Measurements from ENCODE around the gene RETSAT. TPM values are rescaled to one million over a fixed set of nuclear protein-coding genes. Genes with fewer than 3 reads are reported as not detected.

RETSAT gene
- total and polyA plus RNA-seq, 2 of the 4 experiments (the other 2 are of a cell fraction) = 25.6 to 32.3 TPM

GRCh38 chr2:85355073-85355410 is 714 bp upstream of the RETSAT start:
- Histone ChIP-seq H2BK20ac (ENCODE audit: low read depth, low read length) (no peak overlapping the region), H4K8ac (ENCODE audit: low read depth in 2 of 2, low read length in 2 of 2) (peak overlapping the region; percentile 88 to 99), H3K27ac (ENCODE audit: insufficient read depth, low read length) (peak overlapping the region; percentile 87), H2AK9ac (replicated peaks; ENCODE audit: low read depth, low read length, poor library complexity) (peak overlapping the region; percentile 94), H3K4me3 (ENCODE audit: insufficient read depth, low read depth, low read length) (peak overlapping the region; percentile 64), H3K56ac (ENCODE audit: extremely low read depth, insufficient read depth, low read length) (peak overlapping the region; percentile 90), H2AFZ (replicated peaks; ENCODE audit: low read length, poor library complexity) (peak overlapping the region; percentile 98), H3K18ac (ENCODE audit: low read depth, low read length) (peak overlapping the region; percentile 77; the same call in 1 of the 2 replicates), H2BK5ac (ENCODE audit: low read depth, low read length, poor library complexity, severe bottlenecking) (peak overlapping the region; percentile 89), H3K9me3 (ENCODE audit: control insufficient read depth, insufficient read depth, low read length) (no peaks in the 10 kb centered on the region), H3K9me1 (ENCODE audit: insufficient read depth, low read length) (peaks cover 16% of the 10 kb centered on the region), H3K14ac (replicated peaks; ENCODE audit: low read depth, low read length) (peak overlapping the region; percentile 98), H3K27me3 (ENCODE audit: control insufficient read depth, insufficient read depth, low read length) (no peaks in the 10 kb centered on the region), H3K4ac (ENCODE audit: low read depth, low read length) (peak overlapping the region; percentile 97), H3K4me2 (ENCODE audit: low read depth, low read length) (peak overlapping the region; percentile 87), H3K79me1 (ENCODE audit: low read depth in 1 of 2, low read length in 2 of 2) (peaks cover 35 to 54% of the 10 kb centered on the region in 2 experiments), H2BK120ac (ENCODE audit: low read depth, low read length) (0 out of 2 replicates have a peak overlapping the region, but pooled peaks have one; percentile 62), H3K36me3 (ENCODE audit: control insufficient read depth, insufficient read depth, low read length) (peaks cover 26% of the 10 kb centered on the region), H3K4me1 (ENCODE audit: control insufficient read depth, insufficient read depth, low read length) (peaks cover 6% of the 10 kb centered on the region), H4K91ac (ENCODE audit: insufficient read depth, low read depth, low read length) (peak overlapping the region; percentile 84), H2AK5ac (ENCODE audit: low read depth, low read length) (peak overlapping the region; percentile 90), H4K20me1 (ENCODE audit: insufficient read depth, low read length) (no peaks in the 10 kb centered on the region), H2BK15ac (ENCODE audit: low read depth, low read length) (0 out of 3 replicates have a peak overlapping the region, but pooled peaks have one; percentile 31), H4K5ac (ENCODE audit: low read depth, low read length) (peak overlapping the region; percentile 84), H3K23ac (ENCODE audit: low read depth, low read length) (peak overlapping the region; percentile 97), H3K9ac (ENCODE audit: low read depth, low read length) (peak overlapping the region; percentile 96)
- intact Hi-C loops (cut with micrococcal nuclease) = loop anchor here (2.0 kb wide), 1 partner anchor 58 kb away; no protein-coding TSS in a partner anchor
- no TSS peak for BruUV-seq (replicated peaks)
- TF ChIP-seq RCOR1 (IDR thresholded peaks at IDR 0.05; ENCODE audit: insufficient replicate concordance, low read length) = no peak
- no peak for TF ChIP-seq POLR2A (IDR thresholded peaks at IDR 0.05; ENCODE audit: low read depth, low read length)
- no peak for TF ChIP-seq RAD21 (IDR thresholded peaks at IDR 0.05; ENCODE audit: low read length)
- no peak for TF ChIP-seq CEBPB (IDR thresholded peaks at IDR 0.05; ENCODE audit: low read depth, low read length)
- TF ChIP-seq CTCF (conservative IDR thresholded peaks at IDR 0.05; ENCODE audit: low read depth, low read length) = no peak
- no peak for TF ChIP-seq FOS (IDR thresholded peaks at IDR 0.05; ENCODE audit: low read depth, low read length)
- no peak for TF ChIP-seq MAFK (IDR thresholded peaks at IDR 0.05; ENCODE audit: low read depth, low read length)
- TF ChIP-seq USF2 (IDR thresholded peaks at IDR 0.05; ENCODE audit: low read depth, low read length) = no peak
- TF ChIP-seq MXI1 (IDR thresholded peaks at IDR 0.05; ENCODE audit: borderline replicate concordance, low read depth, low read length) = no peak
- no peak for TF ChIP-seq SMC3 (IDR thresholded peaks at IDR 0.05; ENCODE audit: low read depth, low read length)
- TF ChIP-seq BHLHE40 (IDR thresholded peaks at IDR 0.05; ENCODE audit: low read depth, low read length) = no peak
- TF ChIP-seq MAZ (IDR thresholded peaks at IDR 0.05; ENCODE audit: borderline replicate concordance, low read depth, low read length) = no peak
- no peak for TF ChIP-seq CHD1 (IDR thresholded peaks at IDR 0.05; ENCODE audit: low read depth, low read length)
- ChIA-PET CTCF (interaction anchor here (0.9 kb wide), 1 partner anchor 10 kb away, joined by 3 read pairs; no protein-coding TSS in a partner anchor), POLR2A (ENCODE audit: unreplicated experiment) (interaction anchor here (0.6 to 1.2 kb wide), 3 partner anchors 22 to 245 kb away, joined by 3 to 6 read pairs (median 4); partner anchors contain the start of gene TGOLN2)
- dilution Hi-C loops (cut with HindIII; ENCODE audit: low sequenced_read_pairs, unreplicated experiment) = no loop called here
- WGBS, 2 experiments (ENCODE audit: extremely low coverage in 2 of 2, insufficient read length in 1 of 2) = 23% methylated on average over 3 of the region's 10 CpGs; no CpG with 5 or more reads in 1 of the 2 experiments
- no peak for ATAC-seq (ENCODE audit: low read depth)
- in situ Hi-C loops (cut with MboI; ENCODE audit: low sequenced_read_pairs) = no loop called here
- DNase-seq = no peak

Data from IMR-90 (cell line).